ENCODE measurements around the gene NPHP1.
"Not testable (repeated sequence)": the region's sequence is repeated elsewhere in the genome, so short reads cannot be mapped to it uniquely, and the experiment has no call there.

Gene NPHP1

GRCh38 chr2:110190169-110190568, 14.6 kb downstream of the NPHP1 start:
- DNase-seq: not testable (repeated sequence)

- no peak for DNase-seq
These were observed 22.4 kb downstream of the NPHP1 start for GRCh38 chr2:110182449-110182848.

GRCh38 chr2:110180036-110180435, 24.8 kb downstream of the NPHP1 start:
- no peak for DNase-seq

- DNase-seq: no peak
These were observed 31.3 kb downstream of the NPHP1 start for GRCh38 chr2:110173523-110173922.

- no peak for DNase-seq
These were observed 32.3 kb downstream of the NPHP1 start for GRCh38 chr2:110172506-110172905.

- no peak for DNase-seq
These were observed 34.7 kb downstream of the NPHP1 start for GRCh38 chr2:110170102-110170501.

GRCh38 chr2:110167326-110168000, 37.4 kb downstream of the NPHP1 start:
- no peak for DNase-seq

GRCh38 chr2:110166266-110166665, 38.5 kb downstream of the NPHP1 start:
- DNase-seq: no peak

GRCh38 chr2:110157153-110157793, 47.5 kb downstream of the NPHP1 start:
- DNase-seq: peak; percentile 6

GRCh38 chr2:110154828-110155227, 50.0 kb downstream of the NPHP1 start:
- DNase-seq: not testable (repeated sequence)

GRCh38 chr2:110154188-110154587, 50.6 kb downstream of the NPHP1 start:
- DNase-seq: not testable (repeated sequence)

GRCh38 chr2:110153416-110153815, 51.4 kb downstream of the NPHP1 start:
- no peak for DNase-seq

GRCh38 chr2:110152943-110153342, 51.9 kb downstream of the NPHP1 start:
- DNase-seq: no peak

GRCh38 chr2:110149330-110150220, 55.2 kb downstream of the NPHP1 start:
- DNase-seq: no peak

GRCh38 chr2:110146945-110147332, 57.9 kb downstream of the NPHP1 start:
- DNase-seq: no peak

GRCh38 chr2:110146183-110146944, 58.4 kb downstream of the NPHP1 start:
- DNase-seq: no peak

GRCh38 chr2:110143982-110144381, 60.8 kb downstream of the NPHP1 start:
- no peak for DNase-seq

GRCh38 chr2:110140401-110140800, 64.4 kb downstream of the NPHP1 start:
- DNase-seq: no peak

GRCh38 chr2:110134025-110134424, 70.8 kb downstream of the NPHP1 start:
- DNase-seq: no peak

GRCh38 chr2:110131166-110131565, 73.6 kb downstream of the NPHP1 start:
- no peak for DNase-seq

- DNase-seq: no peak
These were observed 74.1 kb downstream of the NPHP1 start for GRCh38 chr2:110130757-110131156.

GRCh38 chr2:110126906-110127305, 77.9 kb downstream of the NPHP1 start:
- no peak for DNase-seq
